GM23338 (cell line): ENCODE data around the gene INTS3. TPM values are rescaled to one million over a fixed set of nuclear protein-coding genes. Genes with fewer than 3 reads are reported as not detected.

Experiments used
- ATAC-seq: fragments of 200-7000 bp; cut with Tn5 transposase; 3 replicates; pipeline ENCODE4 v1.9.1; 2020
- DNase-seq: peaks from one replicate; pipeline ENCODE4 v3.0.0-alpha.2; 2015; ENCODE audit warnings: low spot score
- H2AFZ ChIP-seq: fragments of 200-600 bp; sonication (generic); 2 replicates; pipeline ENCODE4 v1.8.0; 2016; ENCODE audit warnings: antibody characterized with exemption, mild to moderate bottlenecking, moderate library complexity
- H3F3A ChIP-seq: fragments of 200-600 bp; sonication (generic); replicated peaks from 2 replicates; pipeline ENCODE4 v1.8.0; 2017; ENCODE audit warnings: antibody characterized with exemption, mixed run types, low read depth
- H3K27ac ChIP-seq: fragments of 200-600 bp; sonication (generic); 2 replicates; pipeline ENCODE4 v1.6.1; 2016; ENCODE audit warnings: low read depth
- H3K27me3 ChIP-seq: fragments of 200-600 bp; sonication (generic); 2 replicates; pipeline ENCODE4 v1.8.0; 2016; ENCODE audit warnings: mild to moderate bottlenecking, mixed run types, moderate library complexity; ENCODE audit not compliant: insufficient read depth
- H3K36me3 ChIP-seq: fragments of 200-600 bp; sonication (generic); 2 replicates; pipeline ENCODE4 v1.8.0; 2016; ENCODE audit warnings: mild to moderate bottlenecking; ENCODE audit not compliant: insufficient read depth
- H3K4me1 ChIP-seq: fragments of 200-600 bp; sonication (generic); 2 replicates; pipeline ENCODE4 v1.8.0; 2016; ENCODE audit warnings: mild to moderate bottlenecking, moderate library complexity; ENCODE audit not compliant: insufficient read depth
- H3K4me2 ChIP-seq: fragments of 200-600 bp; sonication (generic); 2 replicates; pipeline ENCODE4 v1.7.1; 2017; ENCODE audit warnings: mixed run types
- H3K4me3 ChIP-seq: fragments of 200-600 bp; sonication (generic); 2 replicates; pipeline ENCODE4 v1.6.1; 2016; ENCODE audit warnings: mixed run types
- H3K79me2 ChIP-seq: fragments of 200-600 bp; sonication (generic); replicated peaks from 2 replicates; pipeline ENCODE4 v1.8.0; 2017; ENCODE audit warnings: mild to moderate bottlenecking; ENCODE audit not compliant: insufficient read depth
- H3K9me2 ChIP-seq: fragments of 200-600 bp; sonication (generic); 2 replicates; pipeline ENCODE4 v1.8.0; 2017; ENCODE audit not compliant: insufficient read depth
- H4K20me1 ChIP-seq: fragments of 200-600 bp; sonication (generic); replicated peaks from 2 replicates; pipeline ENCODE4 v1.8.0; 2017; ENCODE audit warnings: mild to moderate bottlenecking; ENCODE audit not compliant: insufficient read depth
- H3K27ac Mint-ChIP-seq: 2 replicates; pipeline ENCODE4 v1.8.0; 2020; ENCODE audit warnings: inconsistent platforms, mild to moderate bottlenecking, moderate library complexity, mixed read lengths
- H3K27me3 Mint-ChIP-seq: 3 replicates; pipeline ENCODE4 v1.8.0; 2022; ENCODE audit warnings: low read depth, mild to moderate bottlenecking, moderate library complexity, mixed read lengths, inconsistent platforms; ENCODE audit not compliant: insufficient read depth, poor library complexity
- H3K36me3 Mint-ChIP-seq: 3 replicates; pipeline ENCODE4 v1.8.0; 2021; ENCODE audit warnings: low read depth, mild to moderate bottlenecking, inconsistent platforms, moderate library complexity, mixed read lengths
- H3K4me1 Mint-ChIP-seq: 3 replicates; pipeline ENCODE4 v1.8.0; 2020; ENCODE audit warnings: mild to moderate bottlenecking, inconsistent platforms, mixed read lengths
- H3K4me3 Mint-ChIP-seq: 3 replicates; pipeline ENCODE4 v1.8.0; 2021; ENCODE audit warnings: moderate library complexity, mild to moderate bottlenecking, inconsistent platforms, mixed read lengths
- H3K9me3 Mint-ChIP-seq: 3 replicates; pipeline ENCODE4 v1.8.0; 2020; ENCODE audit warnings: moderate library complexity, mild to moderate bottlenecking, inconsistent platforms, mixed read lengths
- CREB1 ChIP-seq: fragments of 250-450 bp; sonication (Bioruptor Pico); IDR thresholded peaks from 2 replicates; pipeline ENCODE4 v1.5.0; 2020; ENCODE audit warnings: low read depth, mild to moderate bottlenecking, moderate library complexity
- EZH2phosphoT487 ChIP-seq: fragments of 200-600 bp; sonication (generic); IDR thresholded peaks from one replicate; pipeline ENCODE4 v1.8.1; 2018; ENCODE audit warnings: antibody characterized with exemption; ENCODE audit not compliant: unreplicated experiment
- JUNB ChIP-seq: IDR thresholded peaks from one replicate; pipeline ENCODE4 v1.6.1; 2016; ENCODE audit warnings: antibody characterized with exemption; ENCODE audit not compliant: unreplicated experiment
- NANOG ChIP-seq: IDR thresholded peaks from 2 replicates; pipeline ENCODE4 v1.6.1; 2016; ENCODE audit warnings: antibody characterized with exemption, borderline replicate concordance
- polyA plus RNA-seq: library from polyadenylated mRNA; unstranded; fragments of >200 nt; fragmentation: Nextera tagmentation; extraction: Ambion mirVana; gene quantifications from 2 replicates; pipeline ENCODE4 v1.2.1, GENCODE V29; 2016
- total RNA-seq: library from RNA; depleted of rRNA; stranded (reverse); fragments of >200 nt; shearing (Covaris generic); gene quantifications from 2 replicates; pipeline ENCODE4 v1.2.3, GENCODE V29; 2014
- TF ChIP-seq, protein P1 (sequence below), 2 experiments: fragments of 200-600 bp in 1 of 2; sonication (generic) in 1 of 2; conservative IDR thresholded peaks; 2 replicates each; pipeline versions ENCODE4 v1.5.1 to v1.6.1; 2016 to 2017; ENCODE audit warnings: antibody characterized with exemption in 2 of 2, low read depth in 2 of 2, mild to moderate bottlenecking in 2 of 2, moderate library complexity in 1 of 2
- TF ChIP-seq, protein P2 (sequence below): IDR thresholded peaks from one replicate; pipeline ENCODE4 v1.6.1; 2018; ENCODE audit warnings: antibody characterized with exemption; ENCODE audit not compliant: unreplicated experiment

INTS3 gene
- total and polyA plus RNA-seq, 2 experiments from 2014 or later = 22.7 to 51.3 TPM

DNA sequence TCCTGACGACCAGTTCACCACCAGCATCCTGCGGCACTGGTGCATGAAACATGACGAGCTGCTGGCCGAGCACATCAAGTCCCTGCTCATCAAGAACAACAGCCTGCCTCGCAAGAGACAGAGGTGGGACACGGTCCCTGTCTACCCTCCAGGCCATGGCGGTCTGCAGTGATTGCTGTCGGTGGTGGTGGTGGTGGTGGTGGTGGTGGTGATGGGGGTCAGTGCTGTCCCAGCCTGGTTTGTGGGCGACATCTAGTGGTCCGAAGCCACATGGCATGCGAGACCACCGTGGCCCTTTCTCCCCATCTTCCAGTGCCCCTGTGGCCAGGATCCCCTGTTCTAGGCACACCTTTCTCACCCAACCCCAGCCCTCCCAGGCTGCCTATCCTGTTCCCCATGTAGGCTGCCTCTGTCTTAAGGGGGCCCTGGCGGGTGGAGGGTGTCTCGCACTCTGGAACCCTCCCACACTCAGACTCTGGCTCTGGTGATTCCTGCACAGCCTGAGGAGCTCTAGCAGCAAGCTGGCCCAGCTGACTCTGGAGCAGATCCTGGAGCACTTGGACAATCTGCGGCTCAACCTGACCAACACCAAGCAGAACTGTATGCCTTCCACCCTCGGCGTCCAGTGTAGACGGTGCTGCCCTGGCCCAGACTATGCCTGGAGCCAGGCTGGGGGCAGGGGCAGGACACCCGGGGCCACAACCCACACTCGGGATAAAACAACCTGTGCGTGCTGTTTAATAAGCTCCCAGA lies 44.2 kb downstream of the INTS3 start:
- Histone ChIP-seq H4K20me1 (peaks cover 3% of the 10 kb centered on the region; the same call in 1 of the 2 replicates), H3K4me2 (no peak overlapping the region), H3K4me3 (no peak overlapping the region), H3K9me2 (no peaks in the 10 kb centered on the region), H3F3A (peaks cover 19% of the 10 kb centered on the region), H2AFZ (no peak overlapping the region), H3K27me3 (no peaks in the 10 kb centered on the region), H3K27ac (no peak overlapping the region), H3K4me1 (peaks cover 25% of the 10 kb centered on the region), H3K36me3 (peaks cover 13% of the 10 kb centered on the region), H3K79me2 (0 out of 2 replicates have a peak, but pooled peaks cover 6% of the 10 kb centered on the region)
- peak; percentile 7 for ATAC-seq
- Mint-ChIP-seq H3K4me3 (no peak overlapping the region), H3K4me1 (peaks cover 51% of the 10 kb centered on the region), H3K27me3 (peaks cover 24% of the 10 kb centered on the region), H3K27ac (no peak overlapping the region), H3K36me3 (peaks cover 75% of the 10 kb centered on the region), H3K9me3 (no peaks in the 10 kb centered on the region)
- DNase-seq = peak; percentile 72
- TF ChIP-seq CREB1 (CRISPR knock-in tag) = no peak
- TF ChIP-seq JUNB = no peak
- TF ChIP-seq, protein P1, sequence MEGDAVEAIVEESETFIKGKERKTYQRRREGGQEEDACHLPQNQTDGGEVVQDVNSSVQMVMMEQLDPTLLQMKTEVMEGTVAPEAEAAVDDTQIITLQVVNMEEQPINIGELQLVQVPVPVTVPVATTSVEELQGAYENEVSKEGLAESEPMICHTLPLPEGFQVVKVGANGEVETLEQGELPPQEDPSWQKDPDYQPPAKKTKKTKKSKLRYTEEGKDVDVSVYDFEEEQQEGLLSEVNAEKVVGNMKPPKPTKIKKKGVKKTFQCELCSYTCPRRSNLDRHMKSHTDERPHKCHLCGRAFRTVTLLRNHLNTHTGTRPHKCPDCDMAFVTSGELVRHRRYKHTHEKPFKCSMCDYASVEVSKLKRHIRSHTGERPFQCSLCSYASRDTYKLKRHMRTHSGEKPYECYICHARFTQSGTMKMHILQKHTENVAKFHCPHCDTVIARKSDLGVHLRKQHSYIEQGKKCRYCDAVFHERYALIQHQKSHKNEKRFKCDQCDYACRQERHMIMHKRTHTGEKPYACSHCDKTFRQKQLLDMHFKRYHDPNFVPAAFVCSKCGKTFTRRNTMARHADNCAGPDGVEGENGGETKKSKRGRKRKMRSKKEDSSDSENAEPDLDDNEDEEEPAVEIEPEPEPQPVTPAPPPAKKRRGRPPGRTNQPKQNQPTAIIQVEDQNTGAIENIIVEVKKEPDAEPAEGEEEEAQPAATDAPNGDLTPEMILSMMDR (conservative IDR thresholded peaks at IDR 0.05; ENCODE audit: low read depth in 2 of 2) = peak; percentile 52 to 89; a peak in 3 of 4 replicates

DNA sequence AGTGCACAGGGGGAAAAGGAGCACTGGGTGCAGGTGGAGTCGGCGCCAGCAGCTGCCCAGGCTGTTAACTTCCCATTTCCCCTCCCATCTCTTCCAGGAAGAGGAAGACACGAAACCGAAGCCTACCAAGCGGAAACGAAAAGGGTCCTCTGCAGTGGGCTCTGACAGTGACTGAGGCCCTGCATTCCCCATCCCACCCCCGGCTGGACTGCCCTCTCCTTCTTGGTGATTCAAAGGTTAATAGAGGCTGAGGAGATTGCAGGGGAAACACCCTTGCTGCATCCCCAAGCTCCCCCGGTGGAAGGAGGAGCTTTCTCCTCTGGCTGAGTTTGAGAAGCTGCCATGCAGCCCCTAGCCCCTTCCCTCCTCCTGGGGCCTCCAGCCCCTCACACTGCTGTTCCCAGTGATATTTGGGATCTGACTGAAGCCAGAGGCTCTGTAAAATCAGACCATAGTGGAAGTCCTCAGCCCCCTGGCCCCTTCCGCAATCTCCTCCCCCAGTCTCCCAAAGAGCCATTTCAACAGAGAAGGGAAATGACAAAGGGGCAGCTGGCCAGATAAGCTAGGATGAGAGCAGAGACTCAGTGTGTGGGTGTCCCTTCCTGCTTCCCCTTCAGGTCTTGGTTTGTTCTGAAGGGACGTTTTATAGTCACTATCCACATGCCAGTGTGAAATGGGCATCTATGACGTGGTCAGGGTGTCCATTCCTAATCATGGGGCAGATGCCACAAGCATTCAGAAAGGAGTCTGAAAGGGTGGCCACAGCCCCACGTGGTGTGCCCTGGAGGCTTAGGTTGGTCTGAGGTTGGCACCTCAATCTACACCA lies 45.5 kb downstream of the INTS3 start:
- Mint-ChIP-seq H3K27ac (no peak overlapping the region), H3K4me3 (no peak overlapping the region), H3K27me3 (peaks cover 22% of the 10 kb centered on the region), H3K9me3 (no peaks in the 10 kb centered on the region), H3K36me3 (peaks cover 65% of the 10 kb centered on the region), H3K4me1 (peaks cover 62% of the 10 kb centered on the region)
- TF ChIP-seq, protein P2, sequence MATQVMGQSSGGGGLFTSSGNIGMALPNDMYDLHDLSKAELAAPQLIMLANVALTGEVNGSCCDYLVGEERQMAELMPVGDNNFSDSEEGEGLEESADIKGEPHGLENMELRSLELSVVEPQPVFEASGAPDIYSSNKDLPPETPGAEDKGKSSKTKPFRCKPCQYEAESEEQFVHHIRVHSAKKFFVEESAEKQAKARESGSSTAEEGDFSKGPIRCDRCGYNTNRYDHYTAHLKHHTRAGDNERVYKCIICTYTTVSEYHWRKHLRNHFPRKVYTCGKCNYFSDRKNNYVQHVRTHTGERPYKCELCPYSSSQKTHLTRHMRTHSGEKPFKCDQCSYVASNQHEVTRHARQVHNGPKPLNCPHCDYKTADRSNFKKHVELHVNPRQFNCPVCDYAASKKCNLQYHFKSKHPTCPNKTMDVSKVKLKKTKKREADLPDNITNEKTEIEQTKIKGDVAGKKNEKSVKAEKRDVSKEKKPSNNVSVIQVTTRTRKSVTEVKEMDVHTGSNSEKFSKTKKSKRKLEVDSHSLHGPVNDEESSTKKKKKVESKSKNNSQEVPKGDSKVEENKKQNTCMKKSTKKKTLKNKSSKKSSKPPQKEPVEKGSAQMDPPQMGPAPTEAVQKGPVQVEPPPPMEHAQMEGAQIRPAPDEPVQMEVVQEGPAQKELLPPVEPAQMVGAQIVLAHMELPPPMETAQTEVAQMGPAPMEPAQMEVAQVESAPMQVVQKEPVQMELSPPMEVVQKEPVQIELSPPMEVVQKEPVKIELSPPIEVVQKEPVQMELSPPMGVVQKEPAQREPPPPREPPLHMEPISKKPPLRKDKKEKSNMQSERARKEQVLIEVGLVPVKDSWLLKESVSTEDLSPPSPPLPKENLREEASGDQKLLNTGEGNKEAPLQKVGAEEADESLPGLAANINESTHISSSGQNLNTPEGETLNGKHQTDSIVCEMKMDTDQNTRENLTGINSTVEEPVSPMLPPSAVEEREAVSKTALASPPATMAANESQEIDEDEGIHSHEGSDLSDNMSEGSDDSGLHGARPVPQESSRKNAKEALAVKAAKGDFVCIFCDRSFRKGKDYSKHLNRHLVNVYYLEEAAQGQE = no peak
- no peak for TF ChIP-seq EZH2phosphoT487
- no peak for TF ChIP-seq NANOG
- DNase-seq (no peak), ATAC-seq (no peak)
- no peaks in the 10 kb centered on the region for H3K9me2 ChIP-seq
- H3K79me2 ChIP-seq = 0 out of 2 replicates have a peak, but pooled peaks cover 7% of the 10 kb centered on the region
- H4K20me1 ChIP-seq = no peaks in the 10 kb centered on the region; the same call in 1 of the 2 replicates
- H3K4me3 ChIP-seq = no peak overlapping the region
- H3K27ac ChIP-seq = no peak overlapping the region
- no peak overlapping the region for H3K4me2 ChIP-seq
- no peak overlapping the region for H2AFZ ChIP-seq
- peaks cover 19% of the 10 kb centered on the region for H3F3A ChIP-seq
- H3K36me3 ChIP-seq = peaks cover 4% of the 10 kb centered on the region; the same call in 1 of the 2 replicates
- no peaks in the 10 kb centered on the region for H3K27me3 ChIP-seq
- H3K4me1 ChIP-seq = peaks cover 27% of the 10 kb centered on the region
